ENCODE data around the gene ID2. TPM values are rescaled to one million over a fixed set of nuclear protein-coding genes. Genes with fewer than 3 reads are reported as not detected.

Gene ID2
- polyA plus RNA-seq, 3 donors: 282 to 2,821 (median 295) TPM

DNA sequence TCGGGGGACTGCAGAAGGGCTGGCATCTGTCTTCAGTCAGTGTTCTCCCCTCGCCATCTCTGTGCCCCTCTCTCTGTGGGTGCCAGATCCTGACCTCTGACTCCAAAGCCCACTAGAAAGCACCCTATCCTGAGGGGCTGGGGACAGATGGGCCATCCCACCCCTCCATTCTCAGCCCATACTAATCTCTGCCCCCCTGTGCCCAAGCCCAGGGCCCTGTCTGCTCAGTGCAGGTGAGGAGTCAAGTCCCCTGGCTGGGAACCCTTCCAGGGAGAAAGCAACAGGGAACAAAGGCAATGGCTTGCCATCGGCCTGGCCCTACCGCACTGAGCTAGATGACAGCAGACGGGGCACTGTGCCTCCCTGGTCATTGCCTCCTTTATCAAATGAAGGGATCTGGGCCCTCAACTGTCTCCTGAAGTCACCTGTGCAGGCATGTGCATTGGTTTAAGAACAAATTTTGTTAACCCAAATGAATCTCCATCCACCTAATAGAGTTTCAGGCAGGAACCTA is 42.7 kb upstream of the ID2 start:
- no peak overlapping the region for H3K27ac Mint-ChIP-seq
- H2AFZ ChIP-seq (ENCODE audit: insufficient read depth, low read depth, low read length, poor library complexity, severe bottlenecking): no peak overlapping the region
- H3K9ac ChIP-seq (ENCODE audit: insufficient read depth, low read length, poor library complexity, severe bottlenecking): no peak overlapping the region
- no peak overlapping the region for H3K4me3 Mint-ChIP-seq
- no peaks in the 10 kb centered on the region for H3K36me3 ChIP-seq (replicated peaks in 1 of 2; ENCODE audit: control insufficient read depth in 1 of 2, insufficient read depth in 2 of 2, low read length in 2 of 2)
- no peaks in the 10 kb centered on the region for H3K9me3 Mint-ChIP-seq
- no peaks in the 10 kb centered on the region for H3K79me2 ChIP-seq (ENCODE audit: insufficient read depth, low read length)
- no peaks in the 10 kb centered on the region for H3K9me3 ChIP-seq (replicated peaks in 1 of 2; ENCODE audit: control insufficient read depth in 1 of 2, insufficient read depth in 1 of 2, low read length in 2 of 2)
- peaks cover 3 to 9% (median 4%) of the 10 kb centered on the region in 3 donors for H3K27me3 Mint-ChIP-seq (ENCODE audit: low read depth in 3 of 3)
- TF ChIP-seq, protein P1, sequence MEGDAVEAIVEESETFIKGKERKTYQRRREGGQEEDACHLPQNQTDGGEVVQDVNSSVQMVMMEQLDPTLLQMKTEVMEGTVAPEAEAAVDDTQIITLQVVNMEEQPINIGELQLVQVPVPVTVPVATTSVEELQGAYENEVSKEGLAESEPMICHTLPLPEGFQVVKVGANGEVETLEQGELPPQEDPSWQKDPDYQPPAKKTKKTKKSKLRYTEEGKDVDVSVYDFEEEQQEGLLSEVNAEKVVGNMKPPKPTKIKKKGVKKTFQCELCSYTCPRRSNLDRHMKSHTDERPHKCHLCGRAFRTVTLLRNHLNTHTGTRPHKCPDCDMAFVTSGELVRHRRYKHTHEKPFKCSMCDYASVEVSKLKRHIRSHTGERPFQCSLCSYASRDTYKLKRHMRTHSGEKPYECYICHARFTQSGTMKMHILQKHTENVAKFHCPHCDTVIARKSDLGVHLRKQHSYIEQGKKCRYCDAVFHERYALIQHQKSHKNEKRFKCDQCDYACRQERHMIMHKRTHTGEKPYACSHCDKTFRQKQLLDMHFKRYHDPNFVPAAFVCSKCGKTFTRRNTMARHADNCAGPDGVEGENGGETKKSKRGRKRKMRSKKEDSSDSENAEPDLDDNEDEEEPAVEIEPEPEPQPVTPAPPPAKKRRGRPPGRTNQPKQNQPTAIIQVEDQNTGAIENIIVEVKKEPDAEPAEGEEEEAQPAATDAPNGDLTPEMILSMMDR (IDR thresholded peaks at IDR 0.05): no peak
- H3K27me3 ChIP-seq (ENCODE audit: control insufficient read depth in 2 of 2, insufficient read depth in 2 of 2, low read length in 2 of 2): no peaks in the 10 kb centered on the region
- peaks cover 23 to 24% of the 10 kb centered on the region in 2 donors for H3K4me1 ChIP-seq (ENCODE audit: control insufficient read depth in 1 of 2, insufficient read depth in 2 of 2, low read length in 2 of 2)
- H3K4me3 ChIP-seq (replicated peaks in 1 of 3; ENCODE audit: low read depth in 2 of 3, low read length in 3 of 3): no peak overlapping the region
- 97% methylated on average over 5 of the region's 5 CpGs for WGBS (ENCODE audit: insufficient coverage)
- H3K27ac ChIP-seq (ENCODE audit: low read depth in 1 of 2, low read length in 2 of 2): no peak overlapping the region
- intact Hi-C loops (cut with micrococcal nuclease): no loop called here
- no peak for DNase-seq
- H3K4me1 Mint-ChIP-seq: peaks cover 30% of the 10 kb centered on the region
- no peaks in the 10 kb centered on the region for H4K20me1 ChIP-seq (ENCODE audit: insufficient read depth, low read length)
- H3K4me2 ChIP-seq (replicated peaks; ENCODE audit: extremely low read depth, low read length, poor library complexity, severe bottlenecking): no peak overlapping the region
- no peaks in the 10 kb centered on the region for H3K36me3 Mint-ChIP-seq

DNA sequence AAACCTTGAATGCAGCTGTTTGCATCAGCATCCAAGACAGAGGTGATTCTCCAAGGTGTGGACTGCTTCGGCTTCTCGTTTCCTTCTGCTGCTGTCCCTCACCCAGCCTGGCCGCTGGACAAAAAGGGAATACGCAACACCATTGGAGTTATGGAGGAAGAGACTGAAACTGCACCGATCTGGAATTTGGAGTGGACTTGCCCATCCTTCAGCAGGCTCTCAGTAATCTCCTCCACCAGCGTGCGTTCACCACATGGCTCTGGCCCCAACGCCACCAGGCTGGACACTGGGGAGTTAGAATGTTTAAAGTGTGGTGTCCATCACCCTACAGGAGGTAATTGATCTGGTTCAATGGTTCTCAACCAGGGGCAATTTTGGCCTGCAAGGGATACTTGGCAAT is 41.4 kb upstream of the ID2 start:
- no peak overlapping the region for H3K27ac ChIP-seq (ENCODE audit: low read depth in 1 of 2, low read length in 2 of 2)
- no peak overlapping the region for H3K4me3 ChIP-seq (replicated peaks in 1 of 3; ENCODE audit: low read depth in 2 of 3, low read length in 3 of 3)
- H3K27me3 ChIP-seq (ENCODE audit: control insufficient read depth in 2 of 2, insufficient read depth in 2 of 2, low read length in 2 of 2): no peaks in the 10 kb centered on the region
- Mint-ChIP-seq H3K4me3 (no peak overlapping the region), H3K4me1 (peaks cover 38% of the 10 kb centered on the region), H3K9me3 (no peaks in the 10 kb centered on the region), H3K27ac (no peak overlapping the region), H3K36me3 (no peaks in the 10 kb centered on the region), H3K27me3 (ENCODE audit: low read depth in 3 of 3) (peaks cover 3 to 9% (median 3%) of the 10 kb centered on the region in 3 donors)
- H3K79me2 ChIP-seq (ENCODE audit: insufficient read depth, low read length): no peaks in the 10 kb centered on the region
- intact Hi-C loops (cut with micrococcal nuclease): loop anchor here in 1 of 2 donors (5.0 kb wide), 1 partner anchor 37 kb away; no protein-coding TSS in a partner anchor
- H3K36me3 ChIP-seq (replicated peaks in 1 of 2; ENCODE audit: control insufficient read depth in 1 of 2, insufficient read depth in 2 of 2, low read length in 2 of 2): no peaks in the 10 kb centered on the region
- H3K4me1 ChIP-seq (ENCODE audit: control insufficient read depth in 1 of 2, insufficient read depth in 2 of 2, low read length in 2 of 2): peaks cover 36 to 37% of the 10 kb centered on the region in 2 donors
- DNase-seq: no peak
- no peak overlapping the region for H3K4me2 ChIP-seq (replicated peaks; ENCODE audit: extremely low read depth, low read length, poor library complexity, severe bottlenecking)
- H3K9ac ChIP-seq (ENCODE audit: insufficient read depth, low read length, poor library complexity, severe bottlenecking): no peak overlapping the region
- H2AFZ ChIP-seq (ENCODE audit: insufficient read depth, low read depth, low read length, poor library complexity, severe bottlenecking): no peak overlapping the region
- H3K9me3 ChIP-seq (replicated peaks in 1 of 2; ENCODE audit: control insufficient read depth in 1 of 2, insufficient read depth in 1 of 2, low read length in 2 of 2): no peaks in the 10 kb centered on the region
- TF ChIP-seq, protein P1 (IDR thresholded peaks at IDR 0.05): no peak
- WGBS (ENCODE audit: insufficient coverage): 100% methylated on average over 1 of the region's 8 CpGs
- no peaks in the 10 kb centered on the region for H4K20me1 ChIP-seq (ENCODE audit: insufficient read depth, low read length)

Data from CD14-positive monocyte (primary cell).